ENCODE data around the gene NUP42. TPM values are rescaled to one million over a fixed set of nuclear protein-coding genes. Genes with fewer than 3 reads are reported as not detected.
"Not testable (repeated sequence)": the region's sequence is repeated elsewhere in the genome, so short reads cannot be mapped to it uniquely, and the experiment has no call there.

NUP42 gene
- total RNA-seq, 3 donors from 2014 or later: 29.4 to 46.4 (median 34.1) TPM

GRCh38 chr7:23184709-23185359 lies 3.0 kb downstream of the NUP42 start:
- no peak overlapping the region for H3K4me3 ChIP-seq
- TF ChIP-seq POLR2A (IDR thresholded peaks at IDR 0.05): no peak
- TF ChIP-seq CTCF (IDR thresholded peaks at IDR 0.05): peak in 1 of 3 donors; percentile 30
- H3K36me3 ChIP-seq: no peaks in the 10 kb centered on the region
- no peaks in the 10 kb centered on the region for H3K27me3 ChIP-seq
- no peaks in the 10 kb centered on the region for H3K9me3 ChIP-seq
- H3K4me1 ChIP-seq: peaks cover 0 to 12% of the 10 kb centered on the region in 2 donors
- H3K27ac ChIP-seq: no peak overlapping the region
- DNase-seq (ENCODE audit: low spot score in 2 of 2): no peak
- intact Hi-C loops (cut with DNase I; ENCODE audit: low total_unique reads): no loop called here

- no peak for DNase-seq (ENCODE audit: low spot score in 2 of 2)
- Histone ChIP-seq H3K27ac (no peak overlapping the region), H3K4me1 (peaks cover 0 to 12% of the 10 kb centered on the region in 2 donors), H3K27me3 (no peaks in the 10 kb centered on the region), H3K9me3 (no peaks in the 10 kb centered on the region), H3K4me3 (no peak overlapping the region), H3K36me3 (no peaks in the 10 kb centered on the region)
- intact Hi-C loops (cut with DNase I; ENCODE audit: low total_unique reads): no loop called here
- TF ChIP-seq CTCF (IDR thresholded peaks at IDR 0.05): no peak
- TF ChIP-seq POLR2AphosphoS5 (IDR thresholded peaks at IDR 0.05): no peak
- no peak for TF ChIP-seq POLR2A (IDR thresholded peaks at IDR 0.05)
These were observed 4.1 kb downstream of the NUP42 start for GRCh38 chr7:23185980-23186379.

- no peaks in the 10 kb centered on the region for H3K9me3 ChIP-seq
- no peak for TF ChIP-seq POLR2A (IDR thresholded peaks at IDR 0.05)
- no peak for TF ChIP-seq CTCF (IDR thresholded peaks at IDR 0.05)
- TF ChIP-seq POLR2AphosphoS5 (IDR thresholded peaks at IDR 0.05): no peak
- no peak overlapping the region for H3K27ac ChIP-seq
- H3K4me3 ChIP-seq: no peak overlapping the region
- intact Hi-C loops (cut with DNase I; ENCODE audit: low total_unique reads): no loop called here
- no peak for DNase-seq (ENCODE audit: low spot score in 2 of 2)
- H3K27me3 ChIP-seq: no peaks in the 10 kb centered on the region
- H3K4me1 ChIP-seq: no peaks in the 10 kb centered on the region
- no peaks in the 10 kb centered on the region for H3K36me3 ChIP-seq
These were observed 9.2 kb downstream of the NUP42 start for GRCh38 chr7:23191022-23191421.

GRCh38 chr7:23193650-23194227 lies 11.9 kb downstream of the NUP42 start:
- H3K27ac ChIP-seq; H3K27me3 ChIP-seq; H3K4me3 ChIP-seq; DNase-seq (ENCODE audit: low spot score in 2 of 2); H3K4me1 ChIP-seq; H3K9me3 ChIP-seq; H3K36me3 ChIP-seq; intact Hi-C loops (cut with DNase I; ENCODE audit: low total_unique reads): not testable (repeated sequence)

GRCh38 chr7:23196306-23196705 lies 14.5 kb downstream of the NUP42 start:
- DNase-seq (ENCODE audit: low spot score in 2 of 2): no peak
- intact Hi-C loops (cut with DNase I; ENCODE audit: low total_unique reads): loop anchor here (1.0 kb wide), 1 partner anchor 10 kb away; no protein-coding TSS in a partner anchor
- Histone ChIP-seq H3K27ac (no peak overlapping the region), H3K36me3 (peaks cover 9% of the 10 kb centered on the region), H3K4me1 (no peaks in the 10 kb centered on the region), H3K4me3 (no peak overlapping the region), H3K27me3 (no peaks in the 10 kb centered on the region), H3K9me3 (no peaks in the 10 kb centered on the region)
- TF ChIP-seq POLR2A (IDR thresholded peaks at IDR 0.05) (no peak), CTCF (IDR thresholded peaks at IDR 0.05) (no peak), POLR2AphosphoS5 (IDR thresholded peaks at IDR 0.05) (no peak)

GRCh38 chr7:23197745-23198144 lies 15.9 kb downstream of the NUP42 start:
- H3K9me3 ChIP-seq; DNase-seq (ENCODE audit: low spot score in 2 of 2); H3K27me3 ChIP-seq; H3K4me1 ChIP-seq; intact Hi-C loops (cut with DNase I; ENCODE audit: low total_unique reads); H3K27ac ChIP-seq; H3K4me3 ChIP-seq; H3K36me3 ChIP-seq: not testable (repeated sequence)

Data from breast epithelium (tissue), 4 donors.